KMS-11 (cell line): Measurements from ENCODE around the gene HMGN5.

Experiments used
- H2AFZ ChIP-seq: fragments of 200-600 bp; sonication (generic); 2 replicates; pipeline ENCODE4 v1.6.1; 2016; ENCODE audit warnings: antibody characterized with exemption, mixed run types, low read depth
- H3K27ac ChIP-seq: fragments of 200-600 bp; sonication (generic); 2 replicates; pipeline ENCODE4 v1.6.1; 2016; ENCODE audit warnings: mild to moderate bottlenecking, mixed run types
- H3K27me3 ChIP-seq: fragments of 200-600 bp; sonication (generic); 2 replicates; pipeline ENCODE4 v1.6.1; 2017; ENCODE audit warnings: mild to moderate bottlenecking, low read depth, mixed run types, moderate library complexity; ENCODE audit not compliant: insufficient read depth
- H3K36me3 ChIP-seq: fragments of 200-600 bp; sonication (generic); 2 replicates; pipeline ENCODE4 v1.6.1; 2017; ENCODE audit warnings: mild to moderate bottlenecking, mixed run types; ENCODE audit not compliant: insufficient read depth
- H3K4me1 ChIP-seq: fragments of 200-600 bp; sonication (generic); 2 replicates; pipeline ENCODE4 v1.6.1; 2016; ENCODE audit warnings: mild to moderate bottlenecking, low read depth, mixed run types; ENCODE audit not compliant: poor library complexity, severe bottlenecking
- H3K4me2 ChIP-seq: fragments of 200-600 bp; sonication (generic); 2 replicates; pipeline ENCODE4 v1.7.0; 2016; ENCODE audit warnings: mild to moderate bottlenecking, mixed run types
- H3K4me3 ChIP-seq: fragments of 200-600 bp; sonication (generic); IDR thresholded peaks from 2 replicates; pipeline ENCODE4 v1.6.1; 2017; ENCODE audit warnings: low read depth, low read length, mixed read lengths; ENCODE audit not compliant: insufficient read depth
- H3K79me2 ChIP-seq: fragments of 200-600 bp; sonication (generic); 2 replicates; pipeline ENCODE4 v1.6.1; 2016; ENCODE audit warnings: low read depth, mixed run types; ENCODE audit not compliant: insufficient read depth
- H3K9ac ChIP-seq: fragments of 200-600 bp; sonication (generic); 2 replicates; pipeline ENCODE4 v1.6.1; 2016; ENCODE audit warnings: mild to moderate bottlenecking, mixed run types
- H4K20me1 ChIP-seq: fragments of 200-600 bp; sonication (generic); 2 replicates; pipeline ENCODE4 v1.6.1; 2016; ENCODE audit warnings: mild to moderate bottlenecking, mixed run types; ENCODE audit not compliant: insufficient read depth
- CTCF ChIP-seq: fragments of 200-600 bp; sonication (generic); conservative IDR thresholded peaks from 2 replicates; pipeline ENCODE4 v1.6.1; 2017; ENCODE audit warnings: low read depth, mild to moderate bottlenecking, antibody characterized with exemption, low read length, moderate library complexity, mixed read lengths

Gene HMGN5

DNA sequence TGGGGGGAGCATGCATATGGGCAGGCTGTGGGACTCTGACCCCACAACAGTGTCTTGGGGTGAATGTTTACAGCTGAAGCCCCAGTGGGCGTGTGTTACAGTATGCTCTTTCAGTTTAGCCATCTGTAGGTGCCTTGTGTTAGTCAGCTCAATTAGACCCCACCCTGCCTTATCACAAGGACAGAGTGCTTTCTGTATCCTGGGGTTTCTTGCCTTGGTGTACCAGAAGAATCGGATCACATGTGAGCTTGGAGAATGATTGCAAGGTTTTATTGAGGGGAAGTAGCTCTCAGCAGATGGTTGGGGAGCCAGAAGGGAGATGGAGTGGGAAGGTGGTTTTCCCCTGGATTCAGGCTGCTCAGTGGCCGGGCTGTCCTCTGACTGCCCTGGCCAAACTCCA lies 27.5 kb upstream of the HMGN5 start:
- Histone ChIP-seq H3K4me2 (no peak overlapping the region), H3K27me3 (no peaks in the 10 kb centered on the region), H3K79me2 (no peaks in the 10 kb centered on the region), H4K20me1 (no peaks in the 10 kb centered on the region), H3K4me3 (no peak overlapping the region), H3K9ac (no peak overlapping the region), H3K4me1 (no peaks in the 10 kb centered on the region), H3K27ac (no peak overlapping the region), H3K36me3 (no peaks in the 10 kb centered on the region), H2AFZ (no peak overlapping the region)
- no peak for TF ChIP-seq CTCF

GRCh38 chrX:81215685-81216084 lies 14.0 kb upstream of the HMGN5 start:
- Histone ChIP-seq H3K9ac (no peak overlapping the region), H3K4me2 (no peak overlapping the region), H2AFZ (no peak overlapping the region), H4K20me1 (no peaks in the 10 kb centered on the region), H3K79me2 (no peaks in the 10 kb centered on the region), H3K27ac (no peak overlapping the region), H3K4me1 (no peaks in the 10 kb centered on the region), H3K4me3 (no peak overlapping the region), H3K27me3 (no peaks in the 10 kb centered on the region), H3K36me3 (no peaks in the 10 kb centered on the region)
- no peak for TF ChIP-seq CTCF

- Histone ChIP-seq H2AFZ (no peak overlapping the region), H3K27me3 (no peaks in the 10 kb centered on the region), H3K9ac (no peak overlapping the region), H3K4me3 (no peak overlapping the region), H3K27ac (no peak overlapping the region), H3K4me1 (peaks cover 5% of the 10 kb centered on the region), H4K20me1 (no peaks in the 10 kb centered on the region), H3K4me2 (no peak overlapping the region), H3K36me3 (no peaks in the 10 kb centered on the region), H3K79me2 (no peaks in the 10 kb centered on the region)
- TF ChIP-seq CTCF = no peak
Measured at GRCh38 chrX:81208916-81209315, 7.2 kb upstream of the HMGN5 start.

- peaks cover 13% of the 10 kb centered on the region for H3K4me1 ChIP-seq
- H3K79me2 ChIP-seq = no peaks in the 10 kb centered on the region
- H3K27me3 ChIP-seq = no peaks in the 10 kb centered on the region
- no peaks in the 10 kb centered on the region for H4K20me1 ChIP-seq
- no peak overlapping the region for H3K4me2 ChIP-seq
- no peak overlapping the region for H3K27ac ChIP-seq
- no peak overlapping the region for H3K4me3 ChIP-seq
- H3K9ac ChIP-seq = no peak overlapping the region
- H2AFZ ChIP-seq = no peak overlapping the region
- H3K36me3 ChIP-seq = no peaks in the 10 kb centered on the region
- no peak for TF ChIP-seq CTCF
Measured at GRCh38 chrX:81206476-81206875, 4.8 kb upstream of the HMGN5 start.

GRCh38 chrX:81205551-81205950 lies 3.8 kb upstream of the HMGN5 start:
- Histone ChIP-seq H4K20me1 (no peaks in the 10 kb centered on the region), H3K27ac (no peak overlapping the region), H2AFZ (no peak overlapping the region), H3K79me2 (no peaks in the 10 kb centered on the region), H3K36me3 (no peaks in the 10 kb centered on the region), H3K4me1 (peaks cover 20% of the 10 kb centered on the region), H3K4me3 (no peak overlapping the region), H3K27me3 (no peaks in the 10 kb centered on the region), H3K4me2 (no peak overlapping the region), H3K9ac (no peak overlapping the region)
- TF ChIP-seq CTCF = no peak
